ENCODE measurements around the gene MRO. TPM values are rescaled to one million over a fixed set of nuclear protein-coding genes. Genes with fewer than 3 reads are reported as not detected.

Gene MRO
- total RNA-seq, 1 donor from 2014 or later, result 3.1 TPM

DNA sequence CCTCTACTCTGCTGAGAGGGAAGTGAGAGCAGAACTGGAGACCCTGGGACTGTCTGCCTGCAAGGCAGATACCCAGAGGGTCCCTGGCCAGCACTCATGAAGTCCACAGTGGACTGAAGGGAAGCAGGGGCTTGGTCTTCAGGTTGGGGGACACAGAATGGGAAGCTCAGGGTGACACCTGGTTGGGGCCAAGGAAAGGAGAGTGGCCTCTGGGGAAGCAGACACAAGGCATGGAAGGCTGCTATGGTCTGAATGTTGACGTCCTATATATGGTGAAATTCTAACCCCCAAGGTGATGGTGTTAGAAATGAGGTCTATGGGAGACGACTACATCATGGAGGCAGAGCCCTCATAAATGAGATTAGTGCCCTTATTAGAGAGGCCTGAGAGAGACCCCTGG, 69.3 kb downstream of the MRO start:
- H3K27ac ChIP-seq (ENCODE audit: low read depth, low read length), result no peak overlapping the region
- no peaks in the 10 kb centered on the region for H3K36me3 ChIP-seq (ENCODE audit: control insufficient read depth in 3 of 3, insufficient read depth in 3 of 3, low read length in 3 of 3)
- no peaks in the 10 kb centered on the region for H3K4me1 ChIP-seq (ENCODE audit: control insufficient read depth in 3 of 3, insufficient read depth in 3 of 3, low read length in 3 of 3)

DNA sequence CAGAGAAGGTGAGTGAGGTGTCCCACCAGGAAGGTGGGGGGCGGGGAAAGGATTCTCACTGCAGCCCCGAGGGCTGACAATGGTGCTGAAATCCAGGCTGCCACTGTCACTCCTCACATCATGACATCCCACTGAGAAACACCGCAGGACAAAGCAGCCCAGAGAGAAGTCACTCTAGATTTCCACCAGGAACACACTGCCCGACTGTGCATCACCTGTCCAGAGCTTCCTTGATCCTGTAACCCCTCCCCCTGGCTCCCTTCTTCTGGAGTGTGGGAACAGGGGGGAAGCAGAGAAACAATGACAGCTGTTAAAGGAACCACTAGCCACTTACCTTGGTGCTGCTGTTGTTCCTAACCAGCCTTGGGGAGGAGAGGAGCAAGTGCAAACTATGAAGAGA, 69.9 kb downstream of the MRO start:
- peaks cover 0 to 9% (median 4%) of the 10 kb centered on the region in 3 donors for H3K27me3 ChIP-seq (ENCODE audit: control insufficient read depth in 3 of 3, insufficient read depth in 3 of 3, low read length in 3 of 3)

More for the DNA sequence above, 69.3 kb downstream of the MRO start:
- H3K9me3 ChIP-seq (ENCODE audit: control insufficient read depth in 3 of 3, low read length in 3 of 3), result no peaks in the 10 kb centered on the region
- H3K9ac ChIP-seq (ENCODE audit: low read depth in 1 of 3, low read length in 3 of 3), result no peak overlapping the region
- H3K27me3 ChIP-seq (ENCODE audit: control insufficient read depth in 3 of 3, insufficient read depth in 3 of 3, low read length in 3 of 3), result peaks cover 0 to 10% (median 4%) of the 10 kb centered on the region in 3 donors
- H3K4me3 ChIP-seq (ENCODE audit: low read length in 3 of 3), result no peak overlapping the region

DNA sequence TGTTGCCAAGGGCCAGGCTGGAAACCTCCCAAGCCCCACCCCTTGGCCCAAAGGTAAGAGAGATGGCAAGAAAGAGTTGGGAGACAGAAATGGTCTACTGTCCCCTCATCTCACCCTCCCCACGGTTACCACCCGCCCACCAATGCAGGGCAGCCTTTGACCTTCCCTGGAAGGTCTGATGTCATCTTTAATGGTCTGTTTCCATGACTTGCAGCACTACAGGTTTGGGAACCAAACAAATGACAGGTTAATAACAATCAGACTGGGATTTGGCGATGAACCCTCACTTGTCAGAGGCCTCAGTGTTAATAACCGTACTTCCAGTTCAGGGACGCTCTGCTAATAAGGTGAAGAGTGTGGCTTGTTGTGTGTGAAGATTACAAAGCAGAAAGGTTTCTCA, 70.4 kb downstream of the MRO start:
- Histone ChIP-seq H3K4me3 (ENCODE audit: low read length in 3 of 3) (no peak overlapping the region), H3K4me1 (ENCODE audit: control insufficient read depth in 3 of 3, insufficient read depth in 3 of 3, low read length in 3 of 3) (no peaks in the 10 kb centered on the region), H3K36me3 (ENCODE audit: control insufficient read depth in 3 of 3, insufficient read depth in 3 of 3, low read length in 3 of 3) (no peaks in the 10 kb centered on the region), H3K9me3 (ENCODE audit: control insufficient read depth in 3 of 3, low read length in 3 of 3) (no peaks in the 10 kb centered on the region), H3K27ac (ENCODE audit: low read depth, low read length) (no peak overlapping the region), H3K9ac (ENCODE audit: low read depth in 1 of 3, low read length in 3 of 3) (no peak overlapping the region), H3K27me3 (ENCODE audit: control insufficient read depth in 3 of 3, insufficient read depth in 3 of 3, low read length in 3 of 3) (peaks cover 0 to 7% (median 4%) of the 10 kb centered on the region in 3 donors)

More for the DNA sequence above, 69.9 kb downstream of the MRO start:
- Histone ChIP-seq H3K27ac (ENCODE audit: low read depth, low read length) (no peak overlapping the region), H3K36me3 (ENCODE audit: control insufficient read depth in 3 of 3, insufficient read depth in 3 of 3, low read length in 3 of 3) (no peaks in the 10 kb centered on the region), H3K4me3 (ENCODE audit: low read length in 3 of 3) (no peak overlapping the region), H3K9ac (ENCODE audit: low read depth in 1 of 3, low read length in 3 of 3) (no peak overlapping the region), H3K4me1 (ENCODE audit: control insufficient read depth in 3 of 3, insufficient read depth in 3 of 3, low read length in 3 of 3) (no peaks in the 10 kb centered on the region), H3K9me3 (ENCODE audit: control insufficient read depth in 3 of 3, low read length in 3 of 3) (no peaks in the 10 kb centered on the region)

DNA sequence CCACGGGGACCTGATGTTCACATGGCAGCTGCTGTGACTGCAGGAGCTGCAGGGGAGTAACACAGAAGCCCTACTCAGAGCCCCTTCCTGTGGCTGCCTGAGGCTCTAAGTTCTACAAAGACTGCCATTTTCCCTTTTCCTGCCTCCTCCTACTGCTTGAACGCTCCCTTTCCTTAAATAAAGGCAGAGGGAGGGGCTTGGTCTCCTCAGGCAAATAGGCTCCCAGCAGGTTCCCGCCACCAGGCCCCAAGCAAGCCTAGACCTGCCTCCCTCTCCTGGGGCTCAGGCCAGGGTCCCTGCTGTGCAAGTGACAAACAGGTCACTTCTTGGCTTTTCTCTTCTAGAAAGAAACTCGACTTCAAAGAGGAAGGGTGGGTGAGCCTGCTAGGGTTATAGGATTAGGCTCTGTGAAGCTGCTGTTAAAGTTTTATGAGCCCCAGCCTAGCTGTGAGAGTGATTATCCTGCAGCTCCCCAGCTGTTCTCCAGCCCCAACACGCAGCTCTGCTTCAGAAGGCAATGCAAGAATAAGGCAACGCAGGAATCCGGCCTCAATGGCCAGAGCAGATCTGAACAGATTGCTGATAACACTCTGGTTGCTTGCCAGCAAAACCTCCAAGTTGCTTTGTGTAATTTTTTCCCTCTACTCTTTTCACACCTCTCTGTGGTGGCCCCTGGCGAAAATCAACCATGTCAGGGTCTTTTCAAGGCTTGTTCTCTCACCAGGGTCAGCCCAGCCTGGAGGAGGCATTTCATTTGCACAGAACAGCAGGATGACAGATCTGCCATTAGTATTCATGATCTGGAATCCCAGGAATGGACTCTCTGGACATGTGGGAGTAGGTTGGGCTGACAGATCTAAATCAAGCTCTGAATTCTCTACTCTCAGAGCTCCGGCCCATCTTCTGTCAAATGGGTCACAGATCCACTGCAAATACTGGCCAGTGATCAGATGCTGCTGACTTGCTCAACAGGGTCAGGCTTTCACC, 71.3 kb downstream of the MRO start:
- Histone ChIP-seq H3K9me3 (ENCODE audit: control insufficient read depth in 3 of 3, low read length in 3 of 3) (no peaks in the 10 kb centered on the region), H3K27ac (ENCODE audit: low read depth, low read length) (no peak overlapping the region), H3K27me3 (ENCODE audit: control insufficient read depth in 3 of 3, insufficient read depth in 3 of 3, low read length in 3 of 3) (peaks cover 0 to 7% (median 4%) of the 10 kb centered on the region in 3 donors), H3K4me3 (ENCODE audit: low read length in 3 of 3) (no peak overlapping the region), H3K36me3 (ENCODE audit: control insufficient read depth in 3 of 3, insufficient read depth in 3 of 3, low read length in 3 of 3) (no peaks in the 10 kb centered on the region), H3K4me1 (ENCODE audit: control insufficient read depth in 3 of 3, insufficient read depth in 3 of 3, low read length in 3 of 3) (no peaks in the 10 kb centered on the region), H3K9ac (ENCODE audit: low read depth in 1 of 3, low read length in 3 of 3) (no peak overlapping the region)

DNA sequence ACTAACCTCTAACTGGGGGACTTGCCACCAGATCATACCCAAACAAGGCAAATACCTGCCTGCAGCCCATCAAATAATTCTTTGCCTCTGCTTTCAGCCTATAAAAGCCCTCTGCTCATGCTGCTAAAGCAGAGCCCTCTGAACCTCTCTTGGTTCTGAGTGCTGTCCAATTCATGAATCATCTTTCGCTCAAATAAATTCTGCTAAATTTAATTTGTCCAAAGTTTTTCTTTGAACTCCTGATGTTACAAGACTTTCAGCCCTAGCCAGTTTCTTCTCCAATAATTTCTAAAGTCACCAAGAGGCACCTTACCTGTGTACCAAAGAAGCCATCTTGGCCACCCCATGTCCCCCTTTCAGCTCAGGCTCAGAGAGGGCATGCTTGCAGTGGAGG, 72.0 kb downstream of the MRO start:
- H3K27me3 ChIP-seq (ENCODE audit: control insufficient read depth in 3 of 3, insufficient read depth in 3 of 3, low read length in 3 of 3), result peaks cover 0 to 7% (median 4%) of the 10 kb centered on the region in 3 donors
- H3K9me3 ChIP-seq (ENCODE audit: control insufficient read depth in 3 of 3, low read length in 3 of 3), result peaks cover 0 to 2% (median 0%) of the 10 kb centered on the region in 3 donors
- H3K36me3 ChIP-seq (ENCODE audit: control insufficient read depth in 3 of 3, insufficient read depth in 3 of 3, low read length in 3 of 3), result no peaks in the 10 kb centered on the region
- no peak overlapping the region for H3K9ac ChIP-seq (ENCODE audit: low read depth in 1 of 3, low read length in 3 of 3)
- no peak overlapping the region for H3K27ac ChIP-seq (ENCODE audit: low read depth, low read length)
- H3K4me3 ChIP-seq (ENCODE audit: low read length in 3 of 3), result no peak overlapping the region
- H3K4me1 ChIP-seq (ENCODE audit: control insufficient read depth in 3 of 3, insufficient read depth in 3 of 3, low read length in 3 of 3), result no peaks in the 10 kb centered on the region

DNA sequence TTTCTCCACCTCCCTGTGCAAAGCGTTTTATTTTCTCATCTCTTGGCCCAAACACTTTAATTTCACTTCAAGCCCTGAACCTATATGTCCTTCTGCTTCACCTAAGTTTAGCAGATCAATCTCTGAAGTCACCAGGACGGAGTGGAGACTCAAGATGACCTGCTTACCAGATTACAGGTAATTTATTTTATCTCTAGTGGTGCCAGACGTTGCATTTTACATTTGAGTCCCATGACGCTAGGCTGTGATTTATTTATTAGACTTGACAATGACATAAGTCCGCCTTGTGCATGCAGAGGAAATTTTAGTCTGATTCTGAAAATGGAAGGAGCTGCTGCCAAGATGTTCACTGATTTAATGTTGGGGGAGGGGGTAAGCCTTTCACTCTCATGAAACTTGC, 73.9 kb downstream of the MRO start:
- H3K9me3 ChIP-seq (ENCODE audit: control insufficient read depth in 3 of 3, low read length in 3 of 3), result peaks cover 0 to 4% (median 0%) of the 10 kb centered on the region in 3 donors
- H3K9ac ChIP-seq (ENCODE audit: low read depth in 1 of 3, low read length in 3 of 3), result no peak overlapping the region
- H3K27me3 ChIP-seq (ENCODE audit: control insufficient read depth in 3 of 3, insufficient read depth in 3 of 3, low read length in 3 of 3), result peaks cover 0 to 4% (median under 1%) of the 10 kb centered on the region in 3 donors
- no peaks in the 10 kb centered on the region for H3K4me1 ChIP-seq (ENCODE audit: control insufficient read depth in 3 of 3, insufficient read depth in 3 of 3, low read length in 3 of 3)
- no peak overlapping the region for H3K27ac ChIP-seq (ENCODE audit: low read depth, low read length)
- H3K36me3 ChIP-seq (ENCODE audit: control insufficient read depth in 3 of 3, insufficient read depth in 3 of 3, low read length in 3 of 3), result no peaks in the 10 kb centered on the region
- H3K4me3 ChIP-seq (ENCODE audit: low read length in 3 of 3), result no peak overlapping the region

Other genes starting within 250 kb of the MRO start
- gene ME2, start 59.1 kb upstream of the MRO start, total RNA-seq, result 26.1 TPM
- 6.3 TPM for gene ELAC1, start 148.0 kb upstream of the MRO start, total RNA-seq
- 52.2 TPM for gene SMAD4, start 210.2 kb upstream of the MRO start, total RNA-seq